Fibroblast of lung (primary cell): Measurements from ENCODE around the gene KRTAP10-12. TPM values are rescaled to one million over a fixed set of nuclear protein-coding genes. Genes with fewer than 3 reads are reported as not detected.

Experiments
- DNase-seq, 2 donors: peaks; one replicate each; pipeline versions ENCODE4 v3.0.0 to v3.0.0-alpha.2; 2010; ENCODE audit warnings: low read depth in 2 of 2
- H2AFZ ChIP-seq: 2 replicates; pipeline ENCODE4 v1.5.1; 2012; ENCODE audit warnings: low read length, control low read depth, inconsistent platforms
- H3K27ac ChIP-seq: 2 replicates; pipeline ENCODE4 v1.5.1; 2011; ENCODE audit warnings: low read length, control low read depth; ENCODE audit not compliant: insufficient read depth
- H3K27me3 ChIP-seq: 2 replicates; pipeline ENCODE4 v1.5.1; 2011; ENCODE audit warnings: mild to moderate bottlenecking, low read length; ENCODE audit not compliant: control insufficient read depth, insufficient read depth
- H3K36me3 ChIP-seq: 2 replicates; pipeline ENCODE4 v1.5.1; 2011; ENCODE audit warnings: low read length; ENCODE audit not compliant: control insufficient read depth, insufficient read depth
- H3K4me1 ChIP-seq: 2 replicates; pipeline ENCODE4 v1.5.1; 2011; ENCODE audit warnings: low read length; ENCODE audit not compliant: control insufficient read depth, insufficient read depth; ENCODE audit errors: extremely low read depth
- H3K4me2 ChIP-seq: 2 replicates; pipeline ENCODE4 v1.5.1; 2011; ENCODE audit warnings: low read length, control low read depth; ENCODE audit not compliant: insufficient read depth; ENCODE audit errors: extremely low read depth
- H3K4me3 ChIP-seq, 4 experiments: fragments of 200-600 bp in 1 of 4; sonication (generic) in 1 of 4; replicated peaks in 1 of 4; 2 replicates each; pipeline ENCODE4 v1.5.1; 2011 to 2016; ENCODE audit warnings: low read length in 4 of 4, low read depth in 3 of 4, mild to moderate bottlenecking in 3 of 4, control low read depth in 2 of 4, inconsistent platforms in 1 of 4, mixed read lengths in 1 of 4; ENCODE audit not compliant: insufficient read depth in 1 of 4; ENCODE audit errors: control extremely low read depth in 1 of 4
- H3K79me2 ChIP-seq: 2 replicates; pipeline ENCODE4 v1.5.1; 2012; ENCODE audit warnings: mild to moderate bottlenecking, low read length, inconsistent platforms; ENCODE audit not compliant: control insufficient read depth, insufficient read depth
- H3K9ac ChIP-seq: 2 replicates; pipeline ENCODE4 v1.5.1; 2011; ENCODE audit warnings: mild to moderate bottlenecking, low read length, control low read depth; ENCODE audit not compliant: insufficient read depth
- H3K9me3 ChIP-seq: 2 replicates; pipeline ENCODE4 v1.5.1; 2012; ENCODE audit warnings: low read depth, low read length; ENCODE audit not compliant: control insufficient read depth, insufficient read depth
- H4K20me1 ChIP-seq: 2 replicates; pipeline ENCODE4 v1.5.1; 2011; ENCODE audit warnings: low read length; ENCODE audit not compliant: control insufficient read depth, insufficient read depth; ENCODE audit errors: extremely low read depth
- CTCF ChIP-seq, 2 donors: IDR thresholded peaks in 1 of 2; conservative IDR thresholded peaks in 1 of 2; 1 replicate in 1 of 2; 2 replicates in 1 of 2; pipeline ENCODE4 v1.5.1; 2011 to 2012; ENCODE audit warnings: low read length in 2 of 2, control low read depth in 1 of 2, inconsistent platforms in 1 of 2, low read depth in 1 of 2, mild to moderate bottlenecking in 1 of 2
- EZH2 ChIP-seq: IDR thresholded peaks from 2 replicates; pipeline ENCODE4 v1.5.1; 2012; ENCODE audit warnings: low read length, control low read depth, mild to moderate bottlenecking; ENCODE audit errors: missing control alignments
- polyA plus RNA-seq, 2 donors: library from polyadenylated mRNA; depleted of rRNA in 1 of 2; stranded (reverse) in 1 of 2; unstranded in 1 of 2; fragments of >200 nt; gene quantifications; 2 replicates each; pipeline ENCODE4 v1.2.1, GENCODE V29; 2011 to 2012; ENCODE audit warnings: missing spikeins in 1 of 2
- total RNA-seq: library from RNA; depleted of rRNA; stranded (reverse); fragments of >200 nt; gene quantifications from 2 replicates; pipeline ENCODE4 v1.2.1, GENCODE V29; 2014

KRTAP10-12 gene
- total and polyA plus RNA-seq, 2 donors (not counting 1 experiment from before 2014, with no cell fraction given), result not detected

- no peak overlapping the region for H3K9ac ChIP-seq
- no peak overlapping the region for H2AFZ ChIP-seq
- no peaks in the 10 kb centered on the region for H3K79me2 ChIP-seq
- H3K4me2 ChIP-seq, result no peak overlapping the region
- H3K4me3 ChIP-seq, result no peak overlapping the region
- H4K20me1 ChIP-seq, result no peaks in the 10 kb centered on the region
- DNase-seq, result no peak
- H3K27ac ChIP-seq, result no peak overlapping the region
- no peaks in the 10 kb centered on the region for H3K36me3 ChIP-seq
- H3K27me3 ChIP-seq, result no peaks in the 10 kb centered on the region
- TF ChIP-seq CTCF (conservative IDR thresholded peaks at IDR 0.05 in 1 of 2, IDR thresholded peaks at IDR 0.05 in 1 of 2; ENCODE audit: low read depth in 1 of 2, low read length in 2 of 2), result no peak
- no peak for TF ChIP-seq EZH2
- H3K4me1 ChIP-seq, result no peaks in the 10 kb centered on the region
- H3K9me3 ChIP-seq, result no peaks in the 10 kb centered on the region
Observed at GRCh38 chr21:44671911-44672310, 25.1 kb upstream of the KRTAP10-12 start.

- Histone ChIP-seq H3K4me1 (no peaks in the 10 kb centered on the region), H3K4me2 (no peak overlapping the region), H3K9me3 (no peaks in the 10 kb centered on the region), H3K9ac (no peak overlapping the region), H3K79me2 (no peaks in the 10 kb centered on the region), H3K36me3 (no peaks in the 10 kb centered on the region), H3K27me3 (no peaks in the 10 kb centered on the region), H3K27ac (no peak overlapping the region), H2AFZ (no peak overlapping the region), H4K20me1 (no peaks in the 10 kb centered on the region), H3K4me3 (no peak overlapping the region)
- no peak for DNase-seq
- TF ChIP-seq EZH2 (no peak), CTCF (conservative IDR thresholded peaks at IDR 0.05 in 1 of 2, IDR thresholded peaks at IDR 0.05 in 1 of 2; ENCODE audit: low read depth in 1 of 2, low read length in 2 of 2) (no peak)
Observed at GRCh38 chr21:44677881-44678280, 19.1 kb upstream of the KRTAP10-12 start.

- no peak for DNase-seq
- H3K79me2 ChIP-seq, result no peaks in the 10 kb centered on the region
- H4K20me1 ChIP-seq, result no peaks in the 10 kb centered on the region
- TF ChIP-seq EZH2, result no peak
- TF ChIP-seq CTCF (conservative IDR thresholded peaks at IDR 0.05 in 1 of 2, IDR thresholded peaks at IDR 0.05 in 1 of 2; ENCODE audit: low read depth in 1 of 2, low read length in 2 of 2), result no peak
- no peak overlapping the region for H3K9ac ChIP-seq
- H2AFZ ChIP-seq, result no peak overlapping the region
- no peaks in the 10 kb centered on the region for H3K4me1 ChIP-seq
- H3K36me3 ChIP-seq, result no peaks in the 10 kb centered on the region
- no peak overlapping the region for H3K27ac ChIP-seq
- no peak overlapping the region for H3K4me2 ChIP-seq
- H3K9me3 ChIP-seq, result no peaks in the 10 kb centered on the region
- H3K27me3 ChIP-seq, result no peaks in the 10 kb centered on the region
- H3K4me3 ChIP-seq, result no peak overlapping the region
Observed at GRCh38 chr21:44681152-44681551, 15.8 kb upstream of the KRTAP10-12 start.
